ENCODE measurements around the gene ABCA2.

ABCA2 gene

GRCh38 chr9:137017791-137018497 lies 10.1 kb downstream of the ABCA2 start:
- H3K9ac ChIP-seq: no peak overlapping the region
- no peak for TF ChIP-seq CTCF (conservative IDR thresholded peaks at IDR 0.05; ENCODE audit: low read depth, low read length)
- H4K20me1 ChIP-seq (ENCODE audit: insufficient read depth): no peaks in the 10 kb centered on the region
- no peaks in the 10 kb centered on the region for H3K36me3 ChIP-seq (ENCODE audit: insufficient read depth)
- H3K27me3 ChIP-seq (ENCODE audit: insufficient read depth, low read depth): peaks cover 5% of the 10 kb centered on the region; the same call in 1 of the 2 replicates
- no peak overlapping the region for H3K4me2 ChIP-seq
- no peaks in the 10 kb centered on the region for H3K79me2 ChIP-seq (ENCODE audit: insufficient read depth, low read depth)
- peaks cover 4% of the 10 kb centered on the region for H3K4me1 ChIP-seq (ENCODE audit: low read depth, poor library complexity, severe bottlenecking)
- no peak overlapping the region for H2AFZ ChIP-seq (ENCODE audit: low read depth)
- H3K27ac ChIP-seq: no peak overlapping the region
- no peak overlapping the region for H3K4me3 ChIP-seq (IDR thresholded peaks at IDR 0.05; ENCODE audit: insufficient read depth, low read depth, low read length)

- no peak overlapping the region for H2AFZ ChIP-seq (ENCODE audit: low read depth)
- peaks cover 5% of the 10 kb centered on the region; the same call in 1 of the 2 replicates for H3K27me3 ChIP-seq (ENCODE audit: insufficient read depth, low read depth)
- H4K20me1 ChIP-seq (ENCODE audit: insufficient read depth): no peaks in the 10 kb centered on the region
- no peak overlapping the region for H3K27ac ChIP-seq
- no peaks in the 10 kb centered on the region for H3K79me2 ChIP-seq (ENCODE audit: insufficient read depth, low read depth)
- no peak overlapping the region for H3K4me3 ChIP-seq (IDR thresholded peaks at IDR 0.05; ENCODE audit: insufficient read depth, low read depth, low read length)
- H3K4me1 ChIP-seq (ENCODE audit: low read depth, poor library complexity, severe bottlenecking): no peaks in the 10 kb centered on the region
- no peak for TF ChIP-seq CTCF (conservative IDR thresholded peaks at IDR 0.05; ENCODE audit: low read depth, low read length)
- no peak overlapping the region for H3K4me2 ChIP-seq
- H3K36me3 ChIP-seq (ENCODE audit: insufficient read depth): no peaks in the 10 kb centered on the region
- H3K9ac ChIP-seq: no peak overlapping the region
Measured at GRCh38 chr9:137017071-137017470, 11.0 kb downstream of the ABCA2 start.

- no peak for TF ChIP-seq CTCF (conservative IDR thresholded peaks at IDR 0.05; ENCODE audit: low read depth, low read length)
- H3K79me2 ChIP-seq (ENCODE audit: insufficient read depth, low read depth): no peaks in the 10 kb centered on the region
- H3K4me3 ChIP-seq (IDR thresholded peaks at IDR 0.05; ENCODE audit: insufficient read depth, low read depth, low read length): no peak overlapping the region
Measured at GRCh38 chr9:137016436-137016835, 11.6 kb downstream of the ABCA2 start.

GRCh38 chr9:137015976-137016375 lies 12.1 kb downstream of the ABCA2 start:
- Histone ChIP-seq H3K36me3 (ENCODE audit: insufficient read depth) (no peaks in the 10 kb centered on the region), H3K27ac (no peak overlapping the region), H3K27me3 (ENCODE audit: insufficient read depth, low read depth) (peaks cover 5% of the 10 kb centered on the region; the same call in 1 of the 2 replicates), H3K79me2 (ENCODE audit: insufficient read depth, low read depth) (no peaks in the 10 kb centered on the region), H3K9ac (no peak overlapping the region), H4K20me1 (ENCODE audit: insufficient read depth) (no peaks in the 10 kb centered on the region), H3K4me1 (ENCODE audit: low read depth, poor library complexity, severe bottlenecking) (no peaks in the 10 kb centered on the region), H2AFZ (ENCODE audit: low read depth) (no peak overlapping the region), H3K4me2 (no peak overlapping the region), H3K4me3 (IDR thresholded peaks at IDR 0.05; ENCODE audit: insufficient read depth, low read depth, low read length) (no peak overlapping the region)
- TF ChIP-seq CTCF (conservative IDR thresholded peaks at IDR 0.05; ENCODE audit: low read depth, low read length): no peak

More at GRCh38 chr9:137016436-137016835, 11.6 kb downstream of the ABCA2 start:
- Histone ChIP-seq H3K4me2 (no peak overlapping the region), H4K20me1 (ENCODE audit: insufficient read depth) (no peaks in the 10 kb centered on the region), H3K27me3 (ENCODE audit: insufficient read depth, low read depth) (peaks cover 5% of the 10 kb centered on the region; the same call in 1 of the 2 replicates), H3K27ac (no peak overlapping the region), H3K9ac (no peak overlapping the region), H3K36me3 (ENCODE audit: insufficient read depth) (no peaks in the 10 kb centered on the region), H2AFZ (ENCODE audit: low read depth) (no peak overlapping the region), H3K4me1 (ENCODE audit: low read depth, poor library complexity, severe bottlenecking) (no peaks in the 10 kb centered on the region)

Data from KMS-11 (cell line).